Measurements from ENCODE around the gene MS4A7. TPM values are rescaled to one million over a fixed set of nuclear protein-coding genes. Genes with fewer than 3 reads are reported as not detected.

MS4A7 gene
- total RNA-seq, 2 experiments from 2014 or later, result not detected

GRCh38 chr11:60420015-60420414 lies 41.7 kb downstream of the MS4A7 start:
- CTCF ChIA-PET, result no interaction called here
- POLR2A ChIA-PET, result no interaction called here
- no peaks in the 10 kb centered on the region for H3K9me3 Mint-ChIP-seq (ENCODE audit: insufficient read depth)

GRCh38 chr11:60422609-60423008 lies 44.3 kb downstream of the MS4A7 start:
- Mint-ChIP-seq H3K27me3 (ENCODE audit: low read depth) (peaks cover 3% of the 10 kb centered on the region), H3K4me1 (ENCODE audit: low read depth) (no peaks in the 10 kb centered on the region), H3K36me3 (ENCODE audit: low read depth) (no peaks in the 10 kb centered on the region), H3K27ac (no peak overlapping the region), H3K4me3 (no peak overlapping the region), H3K9me3 (ENCODE audit: insufficient read depth) (no peaks in the 10 kb centered on the region)
- ATAC-seq (no peak), DNase-seq (no peak)
- POLR2A ChIA-PET, result no interaction called here
- CTCF ChIA-PET, result no interaction called here

More at GRCh38 chr11:60420015-60420414, 41.7 kb downstream of the MS4A7 start:
- no peaks in the 10 kb centered on the region for H3K4me1 Mint-ChIP-seq (ENCODE audit: low read depth)
- no peak overlapping the region for H3K27ac Mint-ChIP-seq
- H3K36me3 Mint-ChIP-seq (ENCODE audit: low read depth), result no peaks in the 10 kb centered on the region
- ATAC-seq (no peak), DNase-seq (no peak)
- peaks cover 7% of the 10 kb centered on the region for H3K27me3 Mint-ChIP-seq (ENCODE audit: low read depth)
- H3K4me3 Mint-ChIP-seq, result no peak overlapping the region

GRCh38 chr11:60428517-60428916 lies 50.2 kb downstream of the MS4A7 start:
- no peak overlapping the region for H3K27ac Mint-ChIP-seq
- no peak overlapping the region for H3K4me3 Mint-ChIP-seq
- no peaks in the 10 kb centered on the region for H3K4me1 Mint-ChIP-seq (ENCODE audit: low read depth)
- no peaks in the 10 kb centered on the region for H3K9me3 Mint-ChIP-seq (ENCODE audit: insufficient read depth)
- no peak for ATAC-seq
- ChIA-PET CTCF (no interaction called here), POLR2A (no interaction called here)
- no peak for DNase-seq
- no peaks in the 10 kb centered on the region for H3K36me3 Mint-ChIP-seq (ENCODE audit: low read depth)
- H3K27me3 Mint-ChIP-seq (ENCODE audit: low read depth), result peaks cover 22% of the 10 kb centered on the region

GRCh38 chr11:60429272-60429671 lies 50.9 kb downstream of the MS4A7 start, which contains the start of gene MS4A5:
Gene MS4A5 (plus strand): TSS chr11:60429572. CDS start chr11:60429675, 103 bp downstream.
- H3K4me3 Mint-ChIP-seq, result no peak within 1 kb of the TSS
- CTCF ChIA-PET, result no interaction called here
- no peaks in the 10 kb centered on the region for H3K9me3 Mint-ChIP-seq (ENCODE audit: insufficient read depth)
- H3K36me3 Mint-ChIP-seq (ENCODE audit: low read depth), result no peaks in the 10 kb centered on the region
- H3K27me3 Mint-ChIP-seq (ENCODE audit: low read depth), result peaks cover 29% of the 10 kb centered on the region
- ATAC-seq (no peak), DNase-seq (no peak)
- H3K27ac Mint-ChIP-seq, result no peak within 1 kb of the TSS
- POLR2A ChIA-PET, result no interaction called here
- no peaks in the 10 kb centered on the region for H3K4me1 Mint-ChIP-seq (ENCODE audit: low read depth)

GRCh38 chr11:60431251-60431650 lies 52.9 kb downstream of the MS4A7 start:
- H3K27ac Mint-ChIP-seq, result no peak overlapping the region

GRCh38 chr11:60433401-60433800 lies 55.1 kb downstream of the MS4A7 start:
- Mint-ChIP-seq H3K27ac (no peak overlapping the region), H3K4me3 (no peak overlapping the region), H3K9me3 (ENCODE audit: insufficient read depth) (no peaks in the 10 kb centered on the region), H3K27me3 (ENCODE audit: low read depth) (peaks cover 22% of the 10 kb centered on the region), H3K36me3 (ENCODE audit: low read depth) (no peaks in the 10 kb centered on the region), H3K4me1 (ENCODE audit: low read depth) (no peaks in the 10 kb centered on the region)
- CTCF ChIA-PET, result no interaction called here
- DNase-seq (no peak), ATAC-seq (no peak)
- POLR2A ChIA-PET, result no interaction called here

More at GRCh38 chr11:60431251-60431650, 52.9 kb downstream of the MS4A7 start:
- ATAC-seq, result no peak
- Mint-ChIP-seq H3K4me3 (no peak overlapping the region), H3K36me3 (ENCODE audit: low read depth) (no peaks in the 10 kb centered on the region), H3K27me3 (ENCODE audit: low read depth) (peaks cover 27% of the 10 kb centered on the region), H3K4me1 (ENCODE audit: low read depth) (no peaks in the 10 kb centered on the region), H3K9me3 (ENCODE audit: insufficient read depth) (no peaks in the 10 kb centered on the region)
- POLR2A ChIA-PET, result no interaction called here
- DNase-seq, result no peak
- CTCF ChIA-PET, result no interaction called here

Other genes starting within 250 kb of the MS4A7 start
- not detected for gene MS4A6A, start 195.4 kb upstream of the MS4A7 start, total RNA-seq
- gene MS4A4E, start 135.4 kb upstream of the MS4A7 start, total RNA-seq, result not detected
- gene MS4A4A, start 97.9 kb upstream of the MS4A7 start, total RNA-seq, result not detected
- not detected for gene MS4A6E, start 51.3 kb upstream of the MS4A7 start, total RNA-seq
- gene MS4A14, start 17.9 kb downstream of the MS4A7 start, total RNA-seq, result not detected
- not detected for gene MS4A5, start 51.0 kb downstream of the MS4A7 start, total RNA-seq
- gene MS4A1, start 77.3 kb downstream of the MS4A7 start, total RNA-seq, result 1 to 10 TPM in 1 of 2 experiments, under 1 TPM in 1; 0.70 to 1.4 TPM
- gene MS4A12, start 114.2 kb downstream of the MS4A7 start, total RNA-seq, result not detected
- gene MS4A13, start 136.9 kb downstream of the MS4A7 start, total RNA-seq, result not detected

All from activated CD8-positive, alpha-beta T cell treated with anti-CD3 and anti-CD28 coated beads, Interleukin-2, amount 10 ng/mL, durations not matched to agents 7 days and 5 days (primary cell).